RKO (cell line): ENCODE results near the gene HOXD11.

Source experiments
- DNase-seq: peaks from one replicate; pipeline ENCODE4 v3.0.0-alpha.2; 2016; ENCODE audit warnings: low spot score

Gene HOXD11

DNA sequence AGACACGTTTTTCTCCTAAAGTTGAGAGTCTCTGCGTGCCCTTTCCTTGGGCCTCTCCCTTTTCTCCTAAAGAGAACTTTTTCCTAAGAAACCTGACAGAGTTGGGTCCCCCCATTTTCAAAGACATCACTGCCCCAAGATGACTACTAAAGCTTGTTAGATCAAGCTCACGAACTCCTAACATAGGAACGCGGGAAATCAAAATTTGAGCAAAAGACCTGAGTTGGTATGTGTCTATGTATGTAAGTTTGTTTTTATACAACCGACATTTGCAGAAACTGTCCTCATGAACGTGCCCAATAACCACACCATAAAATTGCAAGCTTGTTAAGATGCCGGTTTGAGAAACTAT lies 13.2 kb upstream of the HOXD11 start:
- DNase-seq: no peak

DNA sequence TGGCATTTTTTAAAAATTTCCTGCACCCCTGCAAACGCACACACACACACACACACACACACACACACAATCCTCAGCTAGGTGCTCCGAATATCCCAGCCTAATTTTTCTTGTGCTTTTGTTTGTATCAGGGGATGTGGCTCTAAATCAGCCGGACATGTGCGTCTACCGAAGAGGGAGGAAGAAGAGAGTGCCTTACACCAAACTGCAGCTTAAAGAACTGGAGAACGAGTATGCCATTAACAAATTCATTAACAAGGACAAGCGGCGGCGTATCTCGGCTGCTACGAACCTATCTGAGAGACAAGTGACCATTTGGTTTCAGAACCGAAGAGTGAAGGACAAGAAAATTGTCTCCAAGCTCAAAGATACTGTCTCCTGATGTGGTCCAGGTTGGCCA lies 12.7 kb upstream of the HOXD11 start:
- no peak for DNase-seq

DNA sequence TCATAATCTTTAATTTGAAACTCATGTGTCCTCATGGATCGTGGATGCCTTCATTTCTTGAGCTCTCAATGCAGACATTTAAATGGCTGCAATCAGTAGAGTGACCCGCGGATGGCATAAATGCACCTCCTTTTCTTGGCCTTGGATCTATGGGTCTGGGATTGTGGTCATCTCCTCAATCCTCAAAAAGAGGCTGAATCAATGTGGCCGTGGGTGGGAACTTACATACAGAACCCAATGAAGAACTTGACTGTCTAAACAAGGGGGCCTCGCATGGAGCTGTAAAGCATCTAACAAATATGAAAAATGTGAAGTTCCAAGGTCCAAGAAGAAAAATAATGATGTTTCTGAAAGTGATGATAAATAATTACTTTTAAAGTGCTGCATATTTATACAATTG lies 11.7 kb upstream of the HOXD11 start:
- no peak for DNase-seq

DNA sequence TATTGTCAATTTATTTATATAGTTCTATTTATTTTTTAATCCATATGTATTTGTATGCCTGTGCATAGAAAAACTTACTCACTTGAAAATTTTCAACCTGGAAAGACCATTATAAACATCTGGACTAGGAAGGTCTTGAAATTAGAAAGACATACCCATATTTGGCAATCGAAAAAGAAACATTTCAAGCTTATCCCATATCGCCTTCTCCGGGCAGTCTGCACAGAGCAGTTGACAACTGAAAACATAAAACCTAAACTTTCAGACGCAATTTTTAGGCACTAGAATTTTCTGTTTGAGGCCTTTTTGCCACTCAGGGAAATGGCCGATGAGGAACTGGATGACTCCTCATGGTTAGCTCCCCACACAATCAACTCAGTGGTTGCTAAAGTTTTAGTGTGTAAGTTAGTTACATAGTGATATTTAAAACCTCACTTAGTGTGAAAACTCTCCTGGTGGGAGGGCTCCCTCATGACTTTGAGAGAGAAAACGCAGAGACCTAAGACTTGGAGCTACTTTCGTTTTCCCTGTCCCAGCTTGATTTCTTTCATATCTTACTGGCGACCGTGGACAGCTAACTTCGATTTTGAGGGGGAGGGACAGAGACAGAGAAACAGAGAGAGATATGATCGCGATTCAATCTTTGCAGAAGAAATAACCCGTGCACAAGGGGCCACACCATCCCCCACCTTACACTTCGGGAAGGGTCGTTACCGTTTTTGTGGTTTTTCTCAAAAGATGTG lies 10.7 kb upstream of the HOXD11 start:
- peak; percentile 51 for DNase-seq

DNA sequence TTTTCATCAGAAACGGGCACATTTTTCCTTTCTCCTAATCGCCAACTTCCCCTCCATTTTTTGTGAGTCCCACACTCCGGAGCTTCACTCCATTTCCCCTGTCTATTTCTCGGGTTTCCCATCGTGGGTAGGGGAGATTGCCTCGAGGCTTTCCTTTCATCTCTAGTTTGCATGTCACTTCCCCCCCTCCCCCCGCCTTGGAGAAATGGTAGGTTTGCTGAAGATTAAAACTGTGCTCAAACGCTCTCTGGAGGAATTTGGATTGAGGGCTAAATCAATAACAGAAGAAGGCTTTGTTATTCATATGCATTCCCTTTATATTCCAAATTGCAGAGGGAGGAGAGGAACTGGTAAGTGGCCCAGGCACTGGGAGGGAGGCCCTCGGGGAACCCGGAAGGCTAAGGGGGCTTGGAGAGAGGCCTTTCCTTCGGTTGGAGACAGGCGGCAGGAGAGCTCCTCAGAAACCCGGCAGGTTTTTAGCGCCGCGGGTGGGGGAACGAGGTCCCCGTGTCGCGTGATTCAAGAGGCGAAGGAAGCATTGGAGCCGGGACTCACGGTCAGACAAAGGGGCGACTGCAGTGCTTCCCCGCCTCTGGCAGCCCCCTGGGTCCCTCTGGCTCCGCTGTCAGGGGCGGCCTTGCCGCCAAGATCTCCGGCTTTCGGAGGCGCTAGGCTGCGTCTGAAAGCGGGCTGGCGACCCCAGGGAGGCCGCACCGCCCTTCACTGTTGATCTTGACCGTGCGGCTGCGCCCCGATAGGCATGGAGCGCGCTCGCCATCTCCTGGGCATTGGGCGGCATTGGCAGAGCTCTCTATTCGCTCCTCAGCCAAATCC lies 9.9 kb upstream of the HOXD11 start:
- DNase-seq: peak; percentile 88

DNA sequence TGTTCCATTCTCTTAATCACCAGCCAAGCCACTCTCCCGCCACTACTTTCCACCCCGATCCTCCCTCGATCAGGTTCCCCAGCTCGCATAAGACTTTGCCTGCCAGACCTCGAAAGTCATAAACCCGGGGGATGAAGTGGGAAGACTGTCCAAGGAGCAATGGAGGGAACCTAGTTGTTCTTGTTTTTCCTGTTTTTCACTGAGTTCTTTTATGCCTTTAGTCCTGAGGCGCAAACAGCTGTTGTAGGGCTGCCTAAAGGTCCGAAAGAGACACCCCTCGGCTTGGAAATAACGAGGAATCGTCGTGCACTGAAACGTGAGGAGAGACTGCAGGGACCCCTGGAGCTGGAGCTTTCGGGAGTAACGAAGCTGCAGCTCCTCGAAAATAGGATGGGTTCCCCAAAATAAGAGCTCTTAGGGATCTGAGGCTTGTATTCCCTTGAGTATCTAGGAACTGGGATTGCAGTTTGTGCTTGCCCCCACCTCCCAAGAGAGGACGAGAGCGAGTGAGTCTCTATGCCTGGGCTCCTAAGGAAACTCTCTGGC lies 9.2 kb upstream of the HOXD11 start:
- no peak for DNase-seq

DNA sequence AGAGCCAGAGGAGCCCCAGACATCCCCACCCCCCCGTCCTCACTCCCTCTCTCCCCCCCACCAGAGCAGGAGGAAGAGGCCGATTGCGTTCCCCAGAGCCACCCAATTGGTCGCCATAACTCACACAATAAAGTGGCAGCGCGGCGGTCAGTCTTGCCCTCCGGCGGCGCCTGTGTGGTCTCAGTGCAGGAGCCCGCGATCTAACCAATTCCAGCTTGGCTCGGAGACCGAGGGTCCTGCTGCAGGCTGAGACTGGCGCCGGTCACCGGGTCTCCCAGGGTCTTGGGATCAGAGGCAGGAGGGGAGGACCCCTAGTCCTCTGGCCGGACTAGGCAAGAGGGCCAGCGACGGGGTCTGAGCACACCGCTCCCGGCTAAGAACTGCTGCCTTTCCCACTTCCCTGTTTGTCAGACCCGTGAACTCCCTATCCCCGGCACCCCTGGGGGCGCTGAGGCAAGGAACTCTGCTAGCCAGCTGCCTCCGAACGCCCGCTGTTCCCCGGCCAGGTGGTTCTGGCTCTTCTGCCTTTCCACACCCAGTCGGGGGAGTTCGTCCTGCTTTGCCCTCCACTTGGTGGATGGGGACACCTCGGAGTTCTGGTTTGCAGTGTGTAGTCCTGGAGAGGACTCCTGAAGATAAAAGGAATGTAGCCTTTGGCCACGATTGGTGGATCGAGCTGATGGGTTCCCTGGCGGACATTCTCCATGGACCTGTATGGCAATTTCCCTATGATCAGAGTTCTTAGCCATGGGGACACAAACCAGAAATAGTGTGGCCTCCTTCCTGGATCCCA lies 8.5 kb upstream of the HOXD11 start:
- DNase-seq: no peak

DNA sequence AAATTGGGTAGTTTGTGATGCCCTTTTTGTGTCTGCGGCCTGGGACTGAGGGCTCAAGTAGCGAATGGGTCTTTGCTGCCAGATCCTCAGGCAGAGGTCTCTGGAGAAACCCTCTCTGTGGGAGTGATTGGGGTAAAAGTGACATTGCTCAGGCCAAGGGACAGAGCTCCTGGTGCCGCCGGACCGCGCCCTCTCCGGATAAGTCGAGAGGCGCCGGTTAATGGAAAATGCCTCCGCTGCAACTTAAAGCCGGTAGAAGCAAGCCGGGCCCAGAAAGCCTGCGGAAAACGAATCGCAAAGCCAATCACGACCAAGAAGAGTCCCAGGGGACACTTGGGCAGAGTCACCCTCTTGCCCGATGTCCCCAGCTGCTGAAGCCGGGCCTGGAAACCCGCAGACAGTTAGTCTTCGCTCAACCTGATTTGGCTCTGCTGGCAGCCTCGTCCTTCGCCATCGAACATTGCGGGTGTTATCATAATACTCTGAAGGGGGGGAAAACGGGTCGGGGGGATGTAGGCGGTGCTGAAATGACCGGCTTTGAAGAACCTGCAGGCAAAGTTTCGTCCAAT lies 7.8 kb upstream of the HOXD11 start:
- DNase-seq: no peak

DNA sequence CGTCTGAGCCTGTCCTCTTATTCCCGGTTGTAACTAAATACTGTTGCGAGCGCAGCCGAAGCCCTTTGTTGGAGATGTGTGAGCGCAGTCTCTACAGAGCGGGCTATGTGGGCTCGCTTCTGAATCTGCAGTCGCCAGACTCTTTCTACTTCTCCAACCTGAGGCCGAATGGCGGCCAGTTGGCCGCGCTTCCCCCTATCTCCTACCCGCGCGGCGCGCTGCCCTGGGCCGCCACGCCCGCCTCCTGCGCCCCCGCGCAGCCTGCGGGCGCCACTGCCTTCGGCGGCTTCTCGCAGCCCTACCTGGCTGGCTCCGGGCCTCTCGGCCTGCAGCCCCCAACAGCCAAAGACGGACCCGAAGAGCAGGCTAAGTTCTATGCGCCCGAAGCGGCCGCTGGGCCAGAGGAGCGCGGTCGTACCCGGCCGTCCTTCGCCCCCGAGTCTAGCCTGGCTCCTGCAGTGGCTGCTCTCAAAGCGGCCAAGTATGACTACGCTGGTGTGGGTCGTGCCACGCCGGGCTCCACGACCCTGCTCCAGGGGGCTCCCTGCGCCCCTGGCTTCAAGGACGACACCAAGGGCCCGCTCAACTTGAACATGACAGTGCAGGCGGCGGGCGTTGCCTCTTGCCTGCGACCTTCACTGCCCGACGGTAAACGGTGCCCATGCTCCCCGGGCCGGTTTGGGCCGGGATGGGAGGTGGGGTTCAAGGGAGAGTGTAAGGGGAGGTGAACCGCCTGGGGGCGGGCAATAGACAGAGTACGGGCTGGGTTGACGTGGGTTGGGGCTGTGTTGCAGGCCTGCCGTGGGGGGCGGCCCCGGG lies 7.1 kb upstream of the HOXD11 start, which contains the start of gene HOXD12:
Gene HOXD12, plus strand, starts transcription at position 68 of the 819 bp plus-strand sequence. Its CDS starts 7 bp downstream, at position 75.
- no peak for DNase-seq

DNA sequence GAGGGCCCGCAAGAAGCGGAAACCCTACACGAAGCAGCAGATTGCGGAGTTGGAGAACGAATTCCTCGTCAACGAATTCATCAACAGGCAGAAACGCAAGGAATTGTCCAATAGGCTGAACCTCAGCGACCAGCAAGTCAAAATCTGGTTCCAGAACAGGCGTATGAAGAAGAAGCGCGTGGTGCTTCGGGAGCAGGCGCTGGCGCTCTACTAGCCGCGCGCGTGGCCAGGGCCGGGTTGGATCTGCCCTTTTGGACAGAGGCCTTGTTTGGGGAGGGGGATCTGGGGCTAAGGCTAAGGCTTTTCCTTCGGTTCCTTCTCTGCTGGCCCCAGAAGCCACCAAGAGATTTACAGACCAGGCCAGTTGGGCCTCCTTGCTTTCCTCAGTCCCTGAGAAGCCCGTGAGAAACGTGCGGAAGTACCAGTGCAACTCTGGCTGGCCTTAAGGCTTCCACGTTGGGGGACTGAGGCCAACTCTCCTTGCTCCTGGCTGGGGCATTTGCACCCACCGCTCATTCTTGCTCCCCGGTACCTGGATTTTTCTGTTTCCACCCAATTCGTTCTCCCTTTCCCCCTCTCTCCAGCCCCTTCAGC lies 6.4 kb upstream of the HOXD11 start:
- DNase-seq: no peak

DNA sequence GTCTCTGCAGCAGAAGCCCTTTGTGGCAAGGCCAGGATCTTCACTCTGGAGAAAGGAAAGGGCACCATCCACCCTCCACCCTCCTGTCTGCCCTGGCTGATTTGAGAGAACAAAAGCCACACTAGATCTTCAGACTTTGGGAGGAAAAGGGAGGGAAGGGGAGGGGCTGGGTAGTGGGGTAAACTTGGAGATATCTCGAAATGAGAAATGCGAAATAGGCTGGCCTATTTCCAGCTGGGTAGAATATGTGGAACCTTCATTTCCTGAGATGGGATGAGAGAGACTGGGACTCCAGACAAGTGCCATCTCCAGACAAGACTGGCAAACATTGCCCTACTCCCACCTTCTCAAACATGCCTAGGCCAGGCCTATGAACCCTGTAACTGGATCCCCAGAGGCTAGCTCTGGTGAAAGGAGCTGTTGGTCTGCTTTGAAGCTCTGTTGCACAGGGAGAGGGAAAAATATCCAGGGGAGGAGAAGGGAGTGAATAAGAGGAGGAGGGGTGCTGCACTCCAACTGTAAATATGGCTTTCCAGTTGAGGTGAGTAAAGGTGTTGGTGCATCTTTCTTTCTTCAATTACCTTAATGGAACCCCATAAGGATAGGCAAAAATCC lies 5.8 kb upstream of the HOXD11 start:
- DNase-seq: no peak

DNA sequence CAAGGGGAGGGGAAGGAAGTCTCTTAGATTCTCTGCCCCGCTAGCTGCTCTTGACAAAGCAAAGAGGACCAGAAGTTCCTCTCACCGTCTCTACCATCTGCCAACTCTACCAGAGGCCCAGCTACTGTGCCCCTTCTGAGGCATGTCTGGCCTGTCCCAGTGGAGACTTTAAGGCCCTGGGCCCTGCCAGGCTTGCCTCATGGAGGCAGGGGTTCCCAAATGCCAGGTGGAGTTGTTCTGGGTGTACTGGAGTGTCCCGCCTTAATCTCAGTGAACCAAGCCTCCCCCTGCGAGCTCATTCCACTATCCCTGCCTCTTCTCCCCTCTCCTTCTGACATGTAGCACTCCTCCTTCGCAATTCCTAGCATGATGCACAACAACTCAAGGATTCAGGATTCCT lies 5.2 kb upstream of the HOXD11 start:
- no peak for DNase-seq

DNA sequence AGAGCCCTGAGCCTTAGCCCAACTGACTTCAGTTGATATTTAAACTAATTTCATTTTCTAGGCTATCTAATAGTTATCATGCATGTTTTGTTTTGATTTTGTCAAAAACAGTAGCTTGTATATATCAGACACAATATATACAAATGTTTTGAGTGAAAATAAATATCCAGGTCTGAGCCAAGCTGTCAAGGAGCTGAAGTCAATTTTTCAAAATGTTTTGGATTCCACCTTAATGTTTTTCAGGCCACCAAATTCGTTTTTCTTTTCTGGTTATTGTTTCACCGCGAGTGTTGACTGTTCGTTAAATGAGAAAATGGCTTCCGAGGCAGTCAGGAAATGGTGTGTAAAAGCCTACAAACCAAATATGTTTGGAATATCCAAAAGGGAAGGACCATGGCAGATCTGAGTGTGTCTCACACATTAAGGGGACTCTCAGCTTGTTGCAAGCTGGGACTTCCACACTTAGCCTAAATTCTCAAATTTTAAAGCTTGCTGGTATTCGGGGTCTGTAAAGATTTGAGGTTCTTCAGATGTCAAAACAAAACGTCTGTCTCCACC lies 4.7 kb upstream of the HOXD11 start:
- no peak for DNase-seq

DNA sequence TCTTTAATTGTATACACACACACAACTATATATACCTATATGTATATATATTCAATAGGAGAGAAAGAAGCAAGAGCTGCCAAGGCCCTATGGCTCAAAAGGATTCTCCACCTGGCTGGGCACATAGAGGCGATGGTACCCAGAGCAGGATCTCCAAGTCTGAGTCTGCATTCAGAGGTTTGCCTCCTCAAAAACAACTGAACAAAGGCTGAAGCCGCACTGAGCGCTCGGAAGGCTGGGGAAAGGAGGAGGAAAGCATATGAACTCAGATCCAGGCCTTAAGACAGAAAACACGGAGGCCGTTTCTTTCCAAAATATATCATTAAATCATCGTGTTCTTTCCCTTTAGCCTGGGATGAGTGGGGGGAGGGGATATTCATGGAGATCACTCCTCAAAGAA lies 3.9 kb upstream of the HOXD11 start:
- DNase-seq: no peak

DNA sequence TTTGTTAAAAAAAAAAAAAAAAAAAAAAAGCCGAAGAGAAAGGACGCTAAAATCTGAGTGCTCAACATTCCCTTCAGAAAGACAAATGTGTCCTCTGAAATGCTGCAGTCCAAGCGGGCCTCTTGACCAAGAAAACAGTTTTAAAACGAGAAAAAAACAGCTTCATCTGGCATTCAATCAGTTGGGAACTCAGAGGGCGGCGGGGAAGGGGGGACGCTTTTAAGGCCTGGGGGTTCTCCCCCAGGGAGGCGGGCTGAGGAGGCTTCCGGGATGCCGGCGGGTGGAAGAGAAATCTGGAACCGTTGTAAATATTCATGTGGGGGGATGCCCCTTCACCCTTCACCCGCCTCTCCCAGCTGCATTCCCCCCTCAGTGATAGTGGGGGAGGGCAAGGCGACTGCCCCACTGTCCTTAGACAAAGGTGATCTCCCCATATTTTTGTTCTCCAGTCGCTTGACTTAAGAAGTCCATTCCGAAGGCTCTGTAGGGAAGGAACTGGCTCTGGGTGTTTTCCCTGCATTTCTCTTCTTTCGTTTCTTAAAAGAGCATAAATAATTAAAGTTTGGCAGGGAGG lies 3.3 kb upstream of the HOXD11 start:
- no peak for DNase-seq

DNA sequence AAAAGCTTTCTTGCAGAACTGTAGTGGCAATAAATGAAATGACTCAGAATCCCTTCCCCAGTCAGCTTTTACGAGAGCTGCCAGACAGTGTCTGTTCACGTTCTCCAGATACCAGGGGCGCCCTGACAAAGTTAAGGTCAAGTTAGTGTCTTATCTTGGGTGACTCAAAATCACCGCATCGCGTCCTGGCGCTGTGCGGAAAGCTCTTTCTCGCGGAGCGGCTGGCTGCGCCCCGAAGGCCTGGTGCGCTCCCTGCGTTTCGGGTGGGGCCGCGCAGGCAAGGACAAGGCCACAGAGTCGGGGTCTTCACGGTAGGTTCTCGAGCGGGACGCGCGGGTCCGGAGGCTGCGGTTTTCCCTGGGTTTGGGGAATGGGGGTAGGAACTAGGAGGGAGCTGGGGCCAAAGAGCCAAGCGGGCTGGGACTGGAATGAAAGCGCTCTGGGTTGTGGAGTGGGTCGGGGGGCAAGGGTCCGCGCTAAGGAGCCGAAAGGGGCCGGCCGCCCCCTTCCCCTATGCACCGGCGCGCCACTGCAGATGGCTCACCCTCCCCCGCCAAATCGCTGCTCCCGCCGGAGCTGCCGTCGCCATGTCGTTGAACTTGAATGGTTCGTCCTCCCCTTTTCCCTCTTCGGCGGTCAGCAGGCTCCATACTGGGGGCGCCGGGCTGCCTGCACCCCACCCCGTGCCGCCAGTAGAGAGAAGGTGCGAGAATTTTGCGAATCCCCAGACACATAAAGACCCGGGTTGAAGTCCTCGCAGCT lies 2.6 kb upstream of the HOXD11 start:
- no peak for DNase-seq

DNA sequence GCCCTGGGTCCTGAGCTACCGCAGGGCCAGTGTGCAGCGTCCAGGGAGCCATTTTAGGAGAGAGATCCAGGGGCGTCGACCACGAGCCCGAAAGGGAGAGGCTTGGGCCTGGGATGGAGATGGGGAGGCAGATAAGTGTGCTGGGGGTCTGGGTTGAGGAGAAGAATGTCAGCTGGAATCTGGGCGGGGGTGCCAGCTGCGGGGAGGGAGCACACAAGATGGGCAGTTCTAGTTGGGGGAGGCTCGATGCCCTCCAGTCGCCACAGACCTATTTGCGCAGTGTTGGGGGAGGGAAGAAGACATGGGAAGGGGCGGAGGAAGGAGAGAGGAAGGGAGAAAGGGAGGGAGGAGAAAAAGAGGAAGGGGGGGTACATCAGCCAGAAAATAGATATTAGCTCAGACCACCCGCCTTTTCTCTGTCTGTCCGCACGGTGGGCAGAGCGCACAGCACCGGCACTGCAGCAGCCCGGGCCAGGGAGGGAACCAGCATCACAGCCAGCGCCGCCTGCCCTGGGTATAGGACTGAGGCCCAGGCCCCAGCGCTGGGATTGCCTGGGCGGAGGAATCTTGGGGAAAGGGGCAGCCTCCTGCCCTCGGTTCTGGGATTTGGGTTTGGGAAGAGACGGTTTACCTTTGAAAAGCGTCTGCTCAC lies 1.9 kb upstream of the HOXD11 start:
- DNase-seq: no peak
